Activated naive CD8-positive, alpha-beta T cell (primary cell): ENCODE data around the gene POTEB.
"Not testable (repeated sequence)": the region's sequence is repeated elsewhere in the genome, so short reads cannot be mapped to it uniquely, and the experiment has no call there.

ENCODE experiments used
- H3K27ac Mint-ChIP-seq: one replicate; pipeline ENCODE4 v1.8.0; 2021; ENCODE audit warnings: mixed read lengths
- H3K27me3 Mint-ChIP-seq: one replicate; pipeline ENCODE4 v1.8.0; 2021; ENCODE audit warnings: mixed read lengths
- H3K36me3 Mint-ChIP-seq: one replicate; pipeline ENCODE4 v1.8.0; 2021; ENCODE audit warnings: mixed read lengths
- H3K4me1 Mint-ChIP-seq: one replicate; pipeline ENCODE4 v1.8.0; 2021; ENCODE audit warnings: low read depth, mixed read lengths
- H3K4me3 Mint-ChIP-seq: one replicate; pipeline ENCODE4 v1.8.0; 2021; ENCODE audit warnings: mild to moderate bottlenecking, mixed read lengths
- H3K9me3 Mint-ChIP-seq: one replicate; pipeline ENCODE4 v1.8.0; 2021; ENCODE audit warnings: low read depth, mixed read lengths

POTEB gene

DNA sequence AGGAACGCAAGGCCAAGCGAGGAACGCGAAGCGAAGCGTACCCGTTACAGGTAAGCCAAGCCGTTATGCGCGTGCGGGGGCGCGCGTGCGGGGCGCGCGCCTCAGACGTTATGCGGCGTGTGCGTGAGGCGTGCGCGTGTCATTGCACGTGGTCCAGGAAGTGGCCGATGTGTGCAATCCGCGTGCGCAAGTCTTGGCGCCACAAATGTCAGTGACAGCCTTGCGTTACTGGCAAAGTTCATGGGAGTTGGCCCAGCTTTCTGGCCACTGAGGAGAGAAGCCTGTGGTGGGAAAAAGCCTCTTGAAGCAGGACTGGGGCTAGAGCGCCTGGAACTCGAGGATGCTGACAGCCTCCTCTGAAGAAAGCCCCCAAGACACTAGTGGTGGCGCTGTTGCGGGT, at the start of gene POTEB:
POTEB (minus strand) TSS at position 101 of the 400 bp plus-strand sequence. CDS start 489 bp downstream, outside the sequence.
- H3K4me3 Mint-ChIP-seq, H3K4me1 Mint-ChIP-seq, H3K27me3 Mint-ChIP-seq, H3K9me3 Mint-ChIP-seq, H3K36me3 Mint-ChIP-seq, H3K27ac Mint-ChIP-seq: not testable (repeated sequence)

- H3K4me1 Mint-ChIP-seq, H3K27ac Mint-ChIP-seq, H3K27me3 Mint-ChIP-seq, H3K4me3 Mint-ChIP-seq, H3K9me3 Mint-ChIP-seq, H3K36me3 Mint-ChIP-seq: not testable (repeated sequence)
These were observed 13.4 kb upstream of the POTEB start for GRCh38 chr15:21890955-21891354.

DNA sequence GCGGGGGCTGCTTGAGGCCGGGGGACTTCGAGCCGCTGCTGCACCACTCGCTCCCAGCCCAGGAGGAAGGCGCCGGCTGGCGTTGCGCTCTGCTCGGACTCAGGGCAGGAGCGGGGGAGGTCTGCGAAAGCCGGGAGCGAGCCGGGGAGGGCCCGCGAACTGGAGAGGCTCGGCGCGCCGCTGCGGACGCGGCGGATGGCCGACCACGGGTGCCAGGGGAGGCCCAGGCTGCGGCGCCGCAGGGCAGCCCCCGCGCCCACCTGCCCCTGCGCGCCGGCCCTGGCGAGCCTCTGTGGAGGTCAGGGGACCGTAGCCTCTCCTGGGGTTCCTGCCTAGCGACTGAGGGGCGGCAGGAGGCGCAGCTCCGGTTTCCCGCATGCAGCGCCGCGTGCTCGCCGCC, 12.0 kb upstream of the POTEB start:
- H3K27me3 Mint-ChIP-seq, H3K4me3 Mint-ChIP-seq, H3K4me1 Mint-ChIP-seq, H3K36me3 Mint-ChIP-seq, H3K9me3 Mint-ChIP-seq, H3K27ac Mint-ChIP-seq: not testable (repeated sequence)

DNA sequence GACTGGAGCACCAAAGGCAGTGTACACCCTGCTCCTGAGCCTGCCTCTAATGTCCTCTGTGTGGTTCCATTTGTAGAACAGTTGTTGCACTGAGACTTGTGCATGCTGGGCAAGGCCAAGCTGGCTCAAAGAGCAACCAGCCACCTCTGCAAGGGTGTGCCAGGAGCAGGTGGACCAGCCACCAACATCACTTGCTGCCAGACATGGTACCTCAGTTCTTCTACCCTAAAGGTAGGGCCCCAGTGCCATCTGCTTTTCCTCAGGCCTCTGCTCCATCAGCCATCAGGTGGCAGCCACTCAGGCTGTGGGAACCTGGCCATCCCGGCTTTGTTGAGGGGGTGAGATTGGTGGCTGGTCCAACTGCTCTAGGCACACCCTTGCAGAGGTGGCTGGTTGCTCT, 38.7 kb downstream of the POTEB start:
- not testable (repeated sequence) for H3K4me1 Mint-ChIP-seq, H3K36me3 Mint-ChIP-seq, H3K9me3 Mint-ChIP-seq

More for the DNA sequence above, 38.7 kb downstream of the POTEB start:
- not testable (repeated sequence) for H3K4me3 Mint-ChIP-seq, H3K27me3 Mint-ChIP-seq, H3K27ac Mint-ChIP-seq
